Effector CD4-positive, alpha-beta T cell (primary cell): ENCODE results near the gene NXPH4.

ENCODE experiments used
- DNase-seq: peaks from one replicate; pipeline ENCODE4 v3.0.0-alpha.2; 2020

The NXPH4 gene

GRCh38 chr12:57244312-57244696, 27.7 kb downstream of the NXPH4 start:
- DNase-seq, result no peak

- no peak for DNase-seq
Measured at GRCh38 chr12:57247041-57247440, 30.4 kb downstream of the NXPH4 start.

- DNase-seq, result no peak
Measured at GRCh38 chr12:57248934-57249742, 32.5 kb downstream of the NXPH4 start.

GRCh38 chr12:57250541-57250940, 33.9 kb downstream of the NXPH4 start:
- no peak for DNase-seq

GRCh38 chr12:57250956-57251355, 34.4 kb downstream of the NXPH4 start, which contains the start of gene STAC3:
TSS of gene STAC3 (minus strand) at chr12:57251187. CDS start at chr12:57249636, 1,551 bp downstream.
- no peak for DNase-seq

- no peak for DNase-seq
Measured at GRCh38 chr12:57254506-57255280, 38.1 kb downstream of the NXPH4 start.

GRCh38 chr12:57255916-57256315, 39.3 kb downstream of the NXPH4 start:
- no peak for DNase-seq

GRCh38 chr12:57258977-57259970, 42.7 kb downstream of the NXPH4 start:
- no peak for DNase-seq

- DNase-seq, result no peak
Measured at GRCh38 chr12:57260366-57260765, 43.8 kb downstream of the NXPH4 start.

GRCh38 chr12:57261428-57261865, 44.9 kb downstream of the NXPH4 start:
- no peak for DNase-seq

GRCh38 chr12:57262126-57262822, 45.7 kb downstream of the NXPH4 start:
- DNase-seq, result no peak

GRCh38 chr12:57263096-57263495, 46.5 kb downstream of the NXPH4 start:
- DNase-seq, result no peak

GRCh38 chr12:57266681-57267080, 50.1 kb downstream of the NXPH4 start:
- DNase-seq, result no peak

- no peak for DNase-seq
Measured at GRCh38 chr12:57268264-57268663, 51.7 kb downstream of the NXPH4 start.

- no peak for DNase-seq
Measured at GRCh38 chr12:57270966-57271470, 54.4 kb downstream of the NXPH4 start.

- no peak for DNase-seq
Measured at GRCh38 chr12:57272337-57273151, 56.0 kb downstream of the NXPH4 start.

- DNase-seq, result no peak
Measured at GRCh38 chr12:57273516-57273915, 56.9 kb downstream of the NXPH4 start.
